Stimulated activated CD4-positive, alpha-beta T cell treated with anti-CD3 and anti-CD28 coated beads, TNF-alpha, amount 100 ng/mL, for 48 hours (primary cell): ENCODE data around the gene TIAL1.
"Not testable (repeated sequence)": the region's sequence is repeated elsewhere in the genome, so short reads cannot be mapped to it uniquely, and the experiment has no call there.

Experiments
- DNase-seq, 3 donors: peaks; one replicate each; pipeline ENCODE4 v3.0.0-alpha.2; 2020; ENCODE audit warnings: low read depth in 3 of 3

The TIAL1 gene

GRCh38 chr10:119613741-119614140 lies 17.0 kb upstream of the TIAL1 start:
- no peak for DNase-seq

- DNase-seq = no peak
Observed at GRCh38 chr10:119611433-119611832, 14.7 kb upstream of the TIAL1 start.

GRCh38 chr10:119609516-119609915 lies 12.8 kb upstream of the TIAL1 start:
- no peak for DNase-seq

GRCh38 chr10:119608316-119609155 lies 11.8 kb upstream of the TIAL1 start:
- peak in 1 of 3 donors; percentile 7 for DNase-seq

DNA sequence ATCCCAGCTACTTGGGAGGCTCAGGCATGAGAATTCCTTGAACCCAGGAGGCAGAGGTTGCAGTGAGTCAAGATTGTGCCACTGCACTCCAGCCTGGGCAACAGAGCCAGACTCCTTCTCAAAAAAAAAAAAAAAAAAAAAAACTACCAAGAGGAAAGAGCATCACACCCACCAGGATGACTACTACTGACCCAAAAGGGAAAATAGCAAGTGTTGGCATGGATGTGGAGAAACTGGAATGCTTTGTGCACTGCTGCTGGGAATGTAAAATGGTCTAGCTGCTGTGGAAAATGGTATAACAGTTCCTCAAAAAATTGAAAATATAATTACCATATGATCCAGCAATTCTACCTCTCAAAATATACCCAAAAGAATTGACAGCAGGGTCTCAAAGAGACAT lies 7.7 kb upstream of the TIAL1 start:
- DNase-seq = no peak

DNA sequence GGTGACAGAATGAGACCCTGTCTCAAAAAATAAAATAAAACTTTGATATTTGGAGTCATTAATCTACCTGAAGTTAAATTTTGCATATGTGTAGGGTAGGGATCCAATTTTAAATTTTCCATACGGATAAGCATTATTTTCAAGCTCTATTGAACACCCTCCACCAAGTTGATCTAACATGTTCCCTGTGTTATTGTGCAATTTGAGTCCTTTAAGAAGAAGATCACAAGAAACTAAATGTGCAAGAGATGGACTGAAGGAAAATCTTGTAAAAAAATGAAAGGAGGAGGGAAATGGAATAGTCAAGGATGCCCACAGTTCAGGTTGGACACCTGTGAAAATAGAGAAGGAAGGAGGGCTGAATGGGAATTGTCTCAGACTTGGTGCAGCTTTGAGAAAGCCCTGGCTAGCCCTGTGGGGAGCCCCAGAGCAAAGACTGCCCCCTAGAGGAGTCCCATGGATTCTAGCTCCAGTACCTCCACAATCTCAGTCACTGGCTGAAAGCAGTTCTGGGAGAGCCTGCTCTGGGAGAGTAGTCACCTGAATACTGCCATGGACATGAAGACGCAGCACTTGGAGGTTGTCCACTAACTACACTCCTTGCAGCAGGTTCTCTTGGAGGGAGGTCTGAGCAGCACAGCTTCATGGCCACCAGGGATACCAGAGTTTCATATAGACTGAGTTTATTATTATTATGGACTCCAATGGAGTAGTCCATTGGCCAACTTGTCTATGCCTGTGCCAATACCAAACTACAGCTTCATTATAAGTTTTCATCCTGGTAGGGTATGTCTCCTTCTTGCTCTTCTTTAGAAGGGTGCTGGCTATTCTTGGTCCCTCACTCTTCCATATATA lies 5.7 kb upstream of the TIAL1 start:
- DNase-seq = peak in 2 of 3 donors; percentile 15 to 43

DNA sequence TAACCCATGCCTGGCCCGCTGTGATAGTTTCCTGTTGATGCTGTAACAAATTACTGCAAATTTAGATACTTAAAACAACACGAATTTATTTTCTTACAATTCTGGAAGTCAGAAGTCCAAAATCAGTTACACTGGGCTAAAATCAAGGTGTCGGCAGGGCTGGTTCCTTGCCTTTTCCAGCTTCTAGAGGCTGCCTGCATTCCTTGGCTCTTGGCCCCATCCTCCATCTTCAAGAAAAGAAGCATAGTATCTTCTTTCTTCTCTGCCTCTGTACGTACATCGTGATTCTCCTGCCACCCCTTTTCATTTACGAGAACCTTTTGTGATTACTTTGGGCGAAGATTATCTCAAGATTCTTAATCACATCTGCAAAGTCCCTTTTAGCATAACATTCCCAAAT lies 1.6 kb upstream of the TIAL1 start:
- no peak for DNase-seq

GRCh38 chr10:119597405-119598186 lies 832 bp upstream of the TIAL1 start:
- DNase-seq = no peak

- DNase-seq = peak; percentile 47 to 62 (median 60)
Observed at GRCh38 chr10:119595676-119596515, 868 bp downstream of the TIAL1 start.

GRCh38 chr10:119595134-119595675 lies 1.6 kb downstream of the TIAL1 start:
- DNase-seq = no peak

DNA sequence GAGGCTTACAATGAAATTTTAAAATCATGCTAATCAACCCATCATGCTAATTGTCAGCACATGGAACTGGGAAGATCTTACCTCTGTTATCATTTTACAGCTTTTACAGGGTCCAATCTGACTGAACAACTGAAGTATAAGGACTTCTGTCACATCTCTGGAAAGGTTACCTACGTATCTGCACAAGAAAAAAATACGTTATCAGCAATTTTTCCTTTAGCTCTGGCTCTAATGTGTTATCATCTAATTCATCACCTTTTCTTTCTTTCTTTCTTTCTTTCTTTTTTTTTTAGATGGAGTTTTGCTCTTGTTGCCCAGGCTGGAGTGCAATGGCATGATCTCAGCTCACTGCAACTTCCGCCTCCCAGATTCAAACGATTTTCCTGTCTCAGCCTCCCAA lies 8.7 kb downstream of the TIAL1 start:
- DNase-seq = no peak

DNA sequence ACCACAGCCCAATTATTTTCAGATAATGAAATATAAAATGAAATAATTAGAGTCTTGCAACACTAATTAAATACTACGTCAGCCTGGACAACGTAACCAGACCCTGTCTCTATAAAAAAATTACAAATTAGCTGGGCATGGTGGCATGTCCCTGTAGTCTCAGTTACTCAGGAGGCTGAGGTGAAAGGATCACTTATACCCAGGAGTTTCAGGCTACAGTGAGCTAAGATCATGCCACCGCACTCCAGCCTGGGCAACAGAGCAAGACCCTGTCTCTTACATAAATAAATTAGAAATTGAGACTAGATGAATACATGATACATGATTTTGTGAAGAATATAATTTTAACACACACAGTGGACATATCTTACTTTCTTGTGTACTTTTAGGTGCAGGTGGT lies 18.4 kb downstream of the TIAL1 start:
- DNase-seq = no peak

DNA sequence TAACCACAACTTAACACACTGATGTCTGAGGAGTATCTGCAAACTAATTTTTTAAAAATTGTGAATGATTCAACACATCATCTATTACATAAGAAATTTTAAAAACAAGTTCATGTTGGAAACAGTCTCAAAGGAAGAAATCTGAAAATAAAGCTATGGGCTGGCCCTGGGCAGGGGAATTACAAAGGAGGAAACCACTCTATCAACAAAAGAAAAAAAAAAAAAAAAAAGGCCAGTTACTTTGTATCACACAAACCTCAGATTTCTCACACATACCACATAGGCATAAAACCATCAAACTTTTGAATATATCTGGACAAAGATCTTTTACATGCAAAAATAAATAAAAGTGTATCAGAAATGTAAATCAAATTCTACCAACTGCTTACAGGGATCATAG lies 20.8 kb downstream of the TIAL1 start:
- DNase-seq = no peak

DNA sequence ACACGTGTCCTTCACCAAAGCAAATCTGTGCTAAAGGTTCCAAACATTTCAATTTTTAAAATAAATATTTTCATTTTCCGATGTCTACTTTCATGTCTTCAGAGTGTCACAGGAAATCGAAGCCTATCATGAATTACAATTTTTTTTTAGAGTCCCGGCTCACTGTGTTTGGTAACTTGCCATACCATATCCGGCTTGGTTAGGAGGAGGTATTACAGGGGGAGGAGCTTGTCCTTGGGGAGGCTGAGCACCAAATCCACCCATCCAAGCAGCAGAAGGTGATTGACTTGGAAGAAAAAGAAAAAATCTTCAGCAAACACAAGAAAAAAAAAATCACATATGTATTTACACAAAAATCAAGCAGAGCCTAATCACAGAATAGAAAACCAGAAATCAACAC lies 21.3 kb downstream of the TIAL1 start:
- no peak for DNase-seq

DNA sequence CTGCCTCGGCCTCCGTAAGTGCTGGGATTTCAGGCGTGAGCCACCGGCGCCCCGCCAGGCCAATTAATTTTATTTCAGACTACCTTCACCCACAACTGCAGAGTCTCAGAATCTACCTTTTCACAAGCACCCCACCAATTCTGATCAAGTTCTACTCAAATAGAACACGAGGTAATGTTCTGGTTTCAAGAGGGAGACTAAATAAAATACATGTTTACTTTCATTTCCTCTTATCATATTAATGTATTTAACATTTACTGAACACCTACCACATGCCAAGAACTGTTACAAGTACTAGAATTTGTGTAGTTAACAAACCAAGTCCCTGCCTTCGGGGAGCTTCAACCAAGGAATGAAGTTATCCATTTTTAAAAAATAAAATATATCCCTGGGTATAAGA lies 28.8 kb downstream of the TIAL1 start:
- DNase-seq = no peak

GRCh38 chr10:119562097-119562496 lies 34.7 kb downstream of the TIAL1 start:
- DNase-seq = no peak

DNA sequence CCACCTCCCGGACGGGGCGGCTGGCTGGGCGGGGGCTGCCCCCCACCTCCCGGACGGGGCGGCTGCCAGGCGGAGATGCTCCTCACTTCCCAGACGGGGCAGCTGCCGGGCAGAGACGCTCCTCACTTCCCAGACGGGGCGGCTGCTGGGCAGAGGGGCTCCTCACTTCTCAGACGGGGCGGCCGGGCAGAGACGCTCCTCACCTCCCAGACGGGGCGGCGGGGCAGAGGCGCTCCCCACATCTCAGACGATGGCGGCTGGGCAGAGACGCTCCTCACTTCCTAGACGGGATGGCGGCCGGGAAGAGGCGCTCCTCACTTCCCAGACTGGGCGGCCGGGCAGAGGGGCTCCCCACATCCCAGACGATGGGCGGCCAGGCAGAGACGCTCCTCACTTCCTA lies 37.3 kb downstream of the TIAL1 start:
- not testable (repeated sequence) for DNase-seq

GRCh38 chr10:119556081-119556480 lies 40.7 kb downstream of the TIAL1 start:
- not testable (repeated sequence) for DNase-seq

- no peak for DNase-seq
Observed at GRCh38 chr10:119555178-119555784, 41.5 kb downstream of the TIAL1 start.

- DNase-seq = no peak
Observed at GRCh38 chr10:119550827-119551226, 45.9 kb downstream of the TIAL1 start.
